Neural progenitor cell (in vitro differentiated cells): ENCODE data around the gene MAGI1.

Source experiments
- EZH2phosphoT487 ChIP-seq: fragments of 200-600 bp; sonication (generic); IDR thresholded peaks from 2 replicates; pipeline ENCODE4 v1.6.1; 2017; ENCODE audit warnings: antibody characterized with exemption
- TF ChIP-seq, protein P1 (sequence below): fragments of 200-600 bp; sonication (generic); IDR thresholded peaks from 2 replicates; pipeline ENCODE4 v1.5.1; 2017; ENCODE audit warnings: antibody characterized with exemption, mild to moderate bottlenecking

GRCh38 chr3:65351753-65352152 is 687.0 kb downstream of the MAGI1 start:
- TF ChIP-seq, protein P1, sequence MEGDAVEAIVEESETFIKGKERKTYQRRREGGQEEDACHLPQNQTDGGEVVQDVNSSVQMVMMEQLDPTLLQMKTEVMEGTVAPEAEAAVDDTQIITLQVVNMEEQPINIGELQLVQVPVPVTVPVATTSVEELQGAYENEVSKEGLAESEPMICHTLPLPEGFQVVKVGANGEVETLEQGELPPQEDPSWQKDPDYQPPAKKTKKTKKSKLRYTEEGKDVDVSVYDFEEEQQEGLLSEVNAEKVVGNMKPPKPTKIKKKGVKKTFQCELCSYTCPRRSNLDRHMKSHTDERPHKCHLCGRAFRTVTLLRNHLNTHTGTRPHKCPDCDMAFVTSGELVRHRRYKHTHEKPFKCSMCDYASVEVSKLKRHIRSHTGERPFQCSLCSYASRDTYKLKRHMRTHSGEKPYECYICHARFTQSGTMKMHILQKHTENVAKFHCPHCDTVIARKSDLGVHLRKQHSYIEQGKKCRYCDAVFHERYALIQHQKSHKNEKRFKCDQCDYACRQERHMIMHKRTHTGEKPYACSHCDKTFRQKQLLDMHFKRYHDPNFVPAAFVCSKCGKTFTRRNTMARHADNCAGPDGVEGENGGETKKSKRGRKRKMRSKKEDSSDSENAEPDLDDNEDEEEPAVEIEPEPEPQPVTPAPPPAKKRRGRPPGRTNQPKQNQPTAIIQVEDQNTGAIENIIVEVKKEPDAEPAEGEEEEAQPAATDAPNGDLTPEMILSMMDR: peak; percentile 17
- no peak for TF ChIP-seq EZH2phosphoT487
